ENCODE data around the gene ANGPT4. TPM values are rescaled to one million over a fixed set of nuclear protein-coding genes. Genes with fewer than 3 reads are reported as not detected.

ANGPT4 gene
- total RNA-seq, 1 donor from 2014 or later = 0.12 TPM

DNA sequence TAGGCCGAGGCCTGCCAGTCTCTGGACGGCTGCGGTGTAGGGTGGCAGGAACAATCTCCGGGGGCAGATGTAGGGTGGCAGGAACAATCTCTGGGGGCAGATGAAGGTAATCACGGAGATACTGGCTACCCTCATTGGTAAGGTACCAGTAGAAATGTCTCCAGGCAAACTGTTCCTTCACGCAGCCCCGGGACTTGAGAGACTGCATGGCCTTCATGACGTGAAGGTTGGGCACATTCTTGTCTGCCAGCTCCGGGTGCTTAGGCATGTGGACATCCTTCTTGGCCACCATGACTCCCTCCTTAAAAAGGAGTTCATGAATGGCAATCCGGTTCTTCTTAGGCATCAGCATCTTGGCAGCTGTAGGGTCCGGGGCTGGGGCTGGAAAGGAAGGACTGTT is 76.5 kb downstream of the ANGPT4 start:
- Mint-ChIP-seq H3K27ac (ENCODE audit: unreplicated experiment) (no peak overlapping the region), H3K27me3 (ENCODE audit: low read depth) (peaks cover 7% of the 10 kb centered on the region), H3K9me3 (ENCODE audit: low read depth) (peaks cover 4% of the 10 kb centered on the region), H3K4me3 (ENCODE audit: unreplicated experiment) (no peak overlapping the region), H3K4me1 (ENCODE audit: low read depth) (peaks cover 17% of the 10 kb centered on the region), H3K36me3 (ENCODE audit: low read depth) (no peaks in the 10 kb centered on the region)
- TF ChIP-seq, protein P1, sequence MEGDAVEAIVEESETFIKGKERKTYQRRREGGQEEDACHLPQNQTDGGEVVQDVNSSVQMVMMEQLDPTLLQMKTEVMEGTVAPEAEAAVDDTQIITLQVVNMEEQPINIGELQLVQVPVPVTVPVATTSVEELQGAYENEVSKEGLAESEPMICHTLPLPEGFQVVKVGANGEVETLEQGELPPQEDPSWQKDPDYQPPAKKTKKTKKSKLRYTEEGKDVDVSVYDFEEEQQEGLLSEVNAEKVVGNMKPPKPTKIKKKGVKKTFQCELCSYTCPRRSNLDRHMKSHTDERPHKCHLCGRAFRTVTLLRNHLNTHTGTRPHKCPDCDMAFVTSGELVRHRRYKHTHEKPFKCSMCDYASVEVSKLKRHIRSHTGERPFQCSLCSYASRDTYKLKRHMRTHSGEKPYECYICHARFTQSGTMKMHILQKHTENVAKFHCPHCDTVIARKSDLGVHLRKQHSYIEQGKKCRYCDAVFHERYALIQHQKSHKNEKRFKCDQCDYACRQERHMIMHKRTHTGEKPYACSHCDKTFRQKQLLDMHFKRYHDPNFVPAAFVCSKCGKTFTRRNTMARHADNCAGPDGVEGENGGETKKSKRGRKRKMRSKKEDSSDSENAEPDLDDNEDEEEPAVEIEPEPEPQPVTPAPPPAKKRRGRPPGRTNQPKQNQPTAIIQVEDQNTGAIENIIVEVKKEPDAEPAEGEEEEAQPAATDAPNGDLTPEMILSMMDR (IDR thresholded peaks at IDR 0.05) = no peak
- no peak for DNase-seq (ENCODE audit: low spot score)

DNA sequence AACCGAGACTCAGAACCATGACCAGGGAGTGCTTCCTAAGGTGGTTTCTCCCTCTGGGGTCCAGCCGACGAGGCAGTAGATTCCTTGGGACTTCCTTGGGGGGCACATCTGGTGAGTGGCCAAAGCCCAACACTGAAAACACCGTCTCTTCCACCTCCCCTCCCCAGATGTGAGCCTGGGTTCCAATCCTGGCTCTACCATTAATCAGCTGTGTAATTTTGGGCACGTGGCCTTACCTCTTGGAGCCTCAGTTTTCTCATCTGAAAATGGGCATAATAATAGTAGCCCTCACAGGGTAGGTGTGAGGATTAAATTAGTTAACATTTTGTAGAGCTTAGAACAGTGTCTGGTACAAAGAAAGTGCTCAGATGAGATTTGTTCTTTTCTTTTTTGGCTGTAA is 77.1 kb downstream of the ANGPT4 start:
- no peak for DNase-seq (ENCODE audit: low spot score)
- TF ChIP-seq, protein P1 (IDR thresholded peaks at IDR 0.05) = no peak
- H3K27me3 Mint-ChIP-seq (ENCODE audit: low read depth) = peaks cover 7% of the 10 kb centered on the region
- H3K27ac Mint-ChIP-seq (ENCODE audit: unreplicated experiment) = no peak overlapping the region
- H3K36me3 Mint-ChIP-seq (ENCODE audit: low read depth) = no peaks in the 10 kb centered on the region
- H3K4me1 Mint-ChIP-seq (ENCODE audit: low read depth) = peaks cover 18% of the 10 kb centered on the region
- H3K4me3 Mint-ChIP-seq (ENCODE audit: unreplicated experiment) = no peak overlapping the region
- H3K9me3 Mint-ChIP-seq (ENCODE audit: low read depth) = peaks cover 4% of the 10 kb centered on the region

DNA sequence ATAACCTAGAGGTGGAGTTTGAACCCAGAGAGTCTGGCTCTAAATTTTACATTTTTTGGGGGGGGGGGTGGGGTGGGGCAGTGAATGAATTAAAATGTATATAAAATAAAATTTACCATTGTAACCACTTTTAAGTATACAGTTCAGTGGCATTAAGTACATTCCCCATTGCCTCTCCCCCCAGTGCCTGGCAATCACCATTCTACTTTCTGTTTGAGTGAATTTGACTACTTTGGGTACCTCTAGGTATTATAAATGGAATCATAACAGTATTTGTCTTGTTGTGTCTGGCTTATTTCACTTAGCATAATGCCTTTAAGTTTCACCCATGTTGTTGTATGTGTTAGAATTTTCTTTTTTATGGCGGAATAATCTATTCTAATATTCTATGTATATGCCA is 79.9 kb downstream of the ANGPT4 start:
- no peaks in the 10 kb centered on the region for H3K36me3 Mint-ChIP-seq (ENCODE audit: low read depth)
- H3K4me1 Mint-ChIP-seq (ENCODE audit: low read depth) = peaks cover 24% of the 10 kb centered on the region
- no peak for DNase-seq (ENCODE audit: low spot score)
- H3K27me3 Mint-ChIP-seq (ENCODE audit: low read depth) = no peaks in the 10 kb centered on the region
- TF ChIP-seq, protein P1 (IDR thresholded peaks at IDR 0.05) = no peak
- H3K4me3 Mint-ChIP-seq (ENCODE audit: unreplicated experiment) = no peak overlapping the region
- H3K9me3 Mint-ChIP-seq (ENCODE audit: low read depth) = peaks cover 4% of the 10 kb centered on the region
- H3K27ac Mint-ChIP-seq (ENCODE audit: unreplicated experiment) = no peak overlapping the region

DNA sequence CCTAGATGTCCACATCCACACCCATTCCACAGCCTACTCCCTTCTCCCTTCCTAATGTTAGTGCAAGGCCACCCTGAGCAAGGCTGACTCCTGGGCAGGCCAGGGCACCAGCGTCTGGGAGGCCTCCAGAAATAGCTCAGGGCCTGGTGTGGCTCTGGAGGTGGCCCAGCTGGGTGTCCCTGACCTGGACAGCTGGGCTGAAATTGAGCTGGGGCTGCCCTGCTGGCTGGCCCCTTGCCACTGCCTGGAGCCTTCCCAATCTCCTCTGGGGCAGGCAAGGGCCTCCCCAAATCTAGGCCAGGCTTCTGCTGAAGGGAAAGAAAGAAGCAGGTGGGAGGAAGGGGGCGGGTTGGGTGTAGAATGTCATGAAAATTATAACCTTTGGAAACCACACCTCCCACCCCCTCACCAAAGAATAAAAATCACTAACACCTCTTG is 80.5 kb downstream of the ANGPT4 start:
- H3K27me3 Mint-ChIP-seq (ENCODE audit: low read depth) = no peaks in the 10 kb centered on the region
- no peak overlapping the region for H3K4me3 Mint-ChIP-seq (ENCODE audit: unreplicated experiment)
- peaks cover 24% of the 10 kb centered on the region for H3K4me1 Mint-ChIP-seq (ENCODE audit: low read depth)
- H3K9me3 Mint-ChIP-seq (ENCODE audit: low read depth) = peaks cover 4% of the 10 kb centered on the region
- peak overlapping the region; percentile 37 for H3K27ac Mint-ChIP-seq (ENCODE audit: unreplicated experiment)
- H3K36me3 Mint-ChIP-seq (ENCODE audit: low read depth) = no peaks in the 10 kb centered on the region
- TF ChIP-seq, protein P1 (IDR thresholded peaks at IDR 0.05) = no peak
- DNase-seq (ENCODE audit: low spot score) = no peak

DNA sequence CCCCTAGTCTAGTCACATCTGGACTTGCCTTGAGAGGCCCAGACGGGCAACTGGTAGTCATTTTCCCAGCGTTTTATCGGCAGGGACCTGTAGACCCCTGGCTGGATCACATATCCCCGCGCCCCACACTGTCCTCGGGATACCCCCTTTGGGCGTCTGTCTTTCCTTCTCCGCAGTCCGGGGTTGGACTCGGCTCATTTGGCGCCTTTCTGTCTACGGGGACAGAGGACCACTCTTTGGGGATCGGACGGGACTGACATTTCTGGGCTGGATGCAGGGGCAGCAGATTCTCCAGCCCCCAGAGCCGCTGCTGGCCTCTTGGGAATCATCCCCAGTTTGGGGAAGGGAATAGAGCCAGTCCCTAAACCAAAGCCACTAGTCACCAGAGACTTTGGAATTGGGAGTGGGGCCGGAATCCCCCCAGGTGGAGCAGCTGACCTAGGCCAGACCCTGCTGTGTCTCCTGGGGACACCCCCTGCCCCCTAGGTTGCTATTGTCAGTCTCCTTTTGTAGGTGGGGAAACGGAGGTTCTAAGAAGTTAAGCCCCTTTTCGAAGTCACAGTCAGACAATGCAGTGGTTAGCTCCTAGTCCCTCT is 81.9 kb downstream of the ANGPT4 start:
- TF ChIP-seq, protein P1 (IDR thresholded peaks at IDR 0.05) = no peak
- Mint-ChIP-seq H3K27me3 (ENCODE audit: low read depth) (no peaks in the 10 kb centered on the region), H3K9me3 (ENCODE audit: low read depth) (peaks cover 4% of the 10 kb centered on the region), H3K4me1 (ENCODE audit: low read depth) (peaks cover 24% of the 10 kb centered on the region), H3K4me3 (ENCODE audit: unreplicated experiment) (peak overlapping the region; percentile 78), H3K27ac (ENCODE audit: unreplicated experiment) (no peak overlapping the region), H3K36me3 (ENCODE audit: low read depth) (no peaks in the 10 kb centered on the region)
- peak; percentile 89 for DNase-seq (ENCODE audit: low spot score)

Measured in chondrocyte (in vitro differentiated cells).